Uterus (tissue), 4 donors: ENCODE data around the gene DOP1B. TPM values are rescaled to one million over a fixed set of nuclear protein-coding genes. Genes with fewer than 3 reads are reported as not detected.

Source experiments
- DNase-seq, 2 donors: peaks; one replicate each; pipeline ENCODE4 v3.0.0-alpha.2; 2019 to 2020
- H3K27ac ChIP-seq, 2 donors: fragments of 200-600 bp; sonication (generic); 1 replicate in 1 of 2; 2 replicates in 1 of 2; pipeline ENCODE4 v1.5.1; 2016 to 2018
- H3K27me3 ChIP-seq, 2 donors: fragments of 200-600 bp; sonication (generic); one replicate each; pipeline ENCODE4 v1.5.1; 2018 to 2019; ENCODE audit warnings: control low read depth in 1 of 2
- H3K36me3 ChIP-seq, 2 donors: fragments of 200-600 bp; sonication (generic); one replicate each; pipeline ENCODE4 v1.5.1; 2019; ENCODE audit warnings: control low read depth in 1 of 2
- H3K4me1 ChIP-seq, 2 donors: fragments of 200-600 bp; sonication (generic); one replicate each; pipeline ENCODE4 v1.5.1; 2018 to 2019; ENCODE audit warnings: control low read depth in 1 of 2
- H3K4me3 ChIP-seq, 2 donors: fragments of 200-600 bp; sonication (generic); 1 replicate in 1 of 2; 2 replicates in 1 of 2; pipeline ENCODE4 v1.5.1; 2018 to 2019; ENCODE audit warnings: mild to moderate bottlenecking in 1 of 2
- H3K9me3 ChIP-seq, 2 donors: fragments of 200-600 bp; sonication (generic); one replicate each; pipeline ENCODE4 v1.5.1; 2019; ENCODE audit warnings: control low read depth in 1 of 2
- POLR2A ChIP-seq, 2 donors: fragments of 450-650 bp; IDR thresholded peaks; one replicate each; pipeline ENCODE4 v1.6.1; 2016; ENCODE audit warnings: antibody characterized with exemption in 2 of 2, mild to moderate bottlenecking in 1 of 2, moderate library complexity in 1 of 2
- intact Hi-C: fragments of 100-400 bp; cut with DNase I; formaldehyde crosslinking; loops from one replicate; pipeline ENCODE4 v1.15.1; 2023; ENCODE audit warnings: low total_unique reads
- total RNA-seq, 4 donors: library from RNA; depleted of rRNA in 3 of 4; stranded (reverse); fragments of >200 nt in 3 of 4; gene quantifications; one replicate each; pipeline versions ENCODE4 v1.1.0 to v1.2.4, GENCODE V29; 2014 to 2023
- TF ChIP-seq, protein P1 (sequence below), 4 experiments: fragments of 200-600 bp in 2 of 4; fragments of 450-650 bp in 2 of 4; sonication (generic) in 2 of 4; IDR thresholded peaks; one replicate each; pipeline ENCODE4 v1.5.1; 2016 to 2019; ENCODE audit warnings: antibody characterized with exemption in 4 of 4, mild to moderate bottlenecking in 2 of 4, moderate library complexity in 1 of 4
- donor health status: DM: yes; HTN: yes; CAD: no.

Gene DOP1B
- total RNA-seq, 4 donors from 2014 or later = 3.8 to 18.7 (median 14.9) TPM

DNA sequence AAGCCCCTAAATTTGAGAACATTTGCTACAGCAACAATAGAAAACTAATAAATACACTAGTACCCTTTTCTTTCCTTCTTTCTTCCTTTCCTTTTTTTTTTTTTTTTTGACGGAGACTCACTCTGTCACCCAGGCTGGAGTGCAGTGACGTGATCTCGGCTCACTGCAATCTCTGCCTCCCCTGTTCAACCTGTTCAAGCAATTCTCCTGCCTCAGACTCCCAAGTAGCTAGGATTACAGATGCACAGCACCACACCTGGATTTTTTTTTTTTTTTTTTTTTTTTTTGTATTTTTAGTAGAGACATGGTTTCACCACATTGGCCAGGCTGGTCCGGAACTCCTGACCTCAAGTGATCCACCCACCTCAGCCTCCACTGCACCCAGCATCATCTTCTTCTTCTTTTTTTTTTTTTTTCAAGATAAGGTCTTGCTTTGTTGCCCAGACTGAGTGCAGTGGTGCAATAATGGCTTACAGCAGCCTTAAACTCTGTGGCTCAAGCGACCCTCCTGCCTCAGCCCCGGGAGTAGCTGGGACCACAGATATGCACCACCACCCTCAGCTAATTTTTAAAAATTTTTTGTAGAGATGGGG is 41.4 kb upstream of the DOP1B start:
- TF ChIP-seq, protein P1, sequence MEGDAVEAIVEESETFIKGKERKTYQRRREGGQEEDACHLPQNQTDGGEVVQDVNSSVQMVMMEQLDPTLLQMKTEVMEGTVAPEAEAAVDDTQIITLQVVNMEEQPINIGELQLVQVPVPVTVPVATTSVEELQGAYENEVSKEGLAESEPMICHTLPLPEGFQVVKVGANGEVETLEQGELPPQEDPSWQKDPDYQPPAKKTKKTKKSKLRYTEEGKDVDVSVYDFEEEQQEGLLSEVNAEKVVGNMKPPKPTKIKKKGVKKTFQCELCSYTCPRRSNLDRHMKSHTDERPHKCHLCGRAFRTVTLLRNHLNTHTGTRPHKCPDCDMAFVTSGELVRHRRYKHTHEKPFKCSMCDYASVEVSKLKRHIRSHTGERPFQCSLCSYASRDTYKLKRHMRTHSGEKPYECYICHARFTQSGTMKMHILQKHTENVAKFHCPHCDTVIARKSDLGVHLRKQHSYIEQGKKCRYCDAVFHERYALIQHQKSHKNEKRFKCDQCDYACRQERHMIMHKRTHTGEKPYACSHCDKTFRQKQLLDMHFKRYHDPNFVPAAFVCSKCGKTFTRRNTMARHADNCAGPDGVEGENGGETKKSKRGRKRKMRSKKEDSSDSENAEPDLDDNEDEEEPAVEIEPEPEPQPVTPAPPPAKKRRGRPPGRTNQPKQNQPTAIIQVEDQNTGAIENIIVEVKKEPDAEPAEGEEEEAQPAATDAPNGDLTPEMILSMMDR (IDR thresholded peaks at IDR 0.05) = no peak
- no peak for TF ChIP-seq POLR2A (IDR thresholded peaks at IDR 0.05)
- no peaks in the 10 kb centered on the region for H3K36me3 ChIP-seq
- H3K27ac ChIP-seq = no peak overlapping the region
- H3K27me3 ChIP-seq = no peaks in the 10 kb centered on the region
- intact Hi-C loops = no loop called here
- no peak overlapping the region for H3K4me3 ChIP-seq
- DNase-seq = no peak
- H3K9me3 ChIP-seq = no peaks in the 10 kb centered on the region
- no peaks in the 10 kb centered on the region for H3K4me1 ChIP-seq

- H3K27ac ChIP-seq = no peak overlapping the region
- no peaks in the 10 kb centered on the region for H3K4me1 ChIP-seq
- H3K27me3 ChIP-seq = no peaks in the 10 kb centered on the region
- H3K9me3 ChIP-seq = no peaks in the 10 kb centered on the region
- no peaks in the 10 kb centered on the region for H3K36me3 ChIP-seq
- DNase-seq = no peak
- intact Hi-C loops = no loop called here
- no peak for TF ChIP-seq POLR2A (IDR thresholded peaks at IDR 0.05)
- no peak overlapping the region for H3K4me3 ChIP-seq
These were observed 39.3 kb upstream of the DOP1B start for GRCh38 chr21:36117286-36117741.

DNA sequence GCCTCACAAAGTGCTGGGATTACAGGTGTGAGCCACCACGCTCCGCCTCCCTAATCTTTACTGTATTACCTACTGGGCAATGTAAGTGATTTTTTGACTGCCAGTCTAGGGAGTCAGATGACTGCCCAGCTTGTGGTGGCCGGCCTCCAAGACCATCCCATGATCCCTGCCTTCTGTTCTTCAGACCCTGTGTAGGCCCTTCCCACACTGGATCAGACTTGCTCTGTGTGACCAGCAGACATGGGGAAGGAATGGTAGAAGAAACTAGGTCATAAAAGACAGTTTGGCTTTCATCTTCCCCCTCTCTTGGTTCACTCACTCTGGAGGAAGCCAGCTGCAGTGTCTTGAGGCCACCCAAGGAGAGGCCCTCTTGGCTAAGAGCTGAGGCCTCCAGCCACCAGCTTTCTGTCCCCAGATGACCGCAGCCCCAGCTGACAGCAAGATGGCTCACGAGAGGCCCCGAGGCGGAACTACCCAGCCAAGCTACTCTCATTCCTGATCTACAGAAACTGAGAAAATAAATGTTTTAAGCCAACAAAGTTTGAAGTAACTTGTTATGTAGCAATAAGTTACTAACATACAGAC is 36.2 kb upstream of the DOP1B start:
- peak in 1 of 2 donors; percentile 45 for DNase-seq

DNA sequence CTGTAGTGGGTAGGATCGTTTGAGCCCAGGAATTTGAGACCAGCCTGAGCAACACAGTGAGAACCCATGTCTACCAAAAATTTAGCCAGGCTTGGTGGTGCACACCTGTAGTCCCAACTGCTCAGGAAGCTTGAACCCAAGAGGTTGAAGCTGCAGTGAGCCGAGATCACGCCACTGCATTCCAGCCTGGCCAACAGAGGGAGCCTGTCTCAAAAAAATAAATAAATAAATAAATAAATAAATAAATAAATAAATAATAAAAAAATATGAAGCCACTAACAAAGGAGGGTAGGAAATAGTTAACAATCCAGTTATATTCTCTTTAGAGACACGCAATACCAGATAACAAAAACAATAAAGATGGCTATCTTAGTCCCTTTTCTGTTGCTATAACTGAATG is 33.6 kb upstream of the DOP1B start:
- no peak for DNase-seq
- Histone ChIP-seq H3K36me3 (no peaks in the 10 kb centered on the region), H3K4me1 (no peaks in the 10 kb centered on the region), H3K4me3 (no peak overlapping the region), H3K27me3 (no peaks in the 10 kb centered on the region), H3K27ac (no peak overlapping the region), H3K9me3 (no peaks in the 10 kb centered on the region)
- TF ChIP-seq, protein P1 (IDR thresholded peaks at IDR 0.05) = peak; percentile 4 to 53 (median 14)
- no peak for TF ChIP-seq POLR2A (IDR thresholded peaks at IDR 0.05)
- intact Hi-C loops = no loop called here

More for the DNA sequence above, 36.2 kb upstream of the DOP1B start:
- no peak overlapping the region for H3K27ac ChIP-seq
- TF ChIP-seq, protein P1 (IDR thresholded peaks at IDR 0.05) = no peak
- TF ChIP-seq POLR2A (IDR thresholded peaks at IDR 0.05) = no peak
- H3K36me3 ChIP-seq = no peaks in the 10 kb centered on the region
- H3K27me3 ChIP-seq = no peaks in the 10 kb centered on the region
- intact Hi-C loops = no loop called here
- H3K9me3 ChIP-seq = no peaks in the 10 kb centered on the region
- H3K4me1 ChIP-seq = no peaks in the 10 kb centered on the region
- H3K4me3 ChIP-seq = no peak overlapping the region

- no peaks in the 10 kb centered on the region for H3K27me3 ChIP-seq
- no peaks in the 10 kb centered on the region for H3K36me3 ChIP-seq
- no peaks in the 10 kb centered on the region for H3K9me3 ChIP-seq
- H3K4me3 ChIP-seq = no peak overlapping the region
- no peak overlapping the region for H3K27ac ChIP-seq
- TF ChIP-seq POLR2A (IDR thresholded peaks at IDR 0.05) = no peak
- TF ChIP-seq, protein P1 (IDR thresholded peaks at IDR 0.05) = no peak
- no peak for DNase-seq
- intact Hi-C loops = no loop called here
- H3K4me1 ChIP-seq = no peaks in the 10 kb centered on the region
These were observed 32.2 kb upstream of the DOP1B start for GRCh38 chr21:36124395-36124794.
